GM18867 (cell line): Measurements from ENCODE around the gene NFKB1.

Source experiments
- ATAC-seq: cut with Tn5 transposase; IDR thresholded peaks from one replicate; pipeline ENCODE4 v1.9.1; 2021; ENCODE audit warnings: mild to moderate bottlenecking, moderate library complexity; ENCODE audit not compliant: unreplicated experiment

The NFKB1 gene

GRCh38 chr4:102493794-102494193, 7.4 kb upstream of the NFKB1 start:
- no peak for ATAC-seq

GRCh38 chr4:102494603-102495002, 6.6 kb upstream of the NFKB1 start:
- ATAC-seq: no peak

- no peak for ATAC-seq
These were observed 3.2 kb upstream of the NFKB1 start for GRCh38 chr4:102497986-102498385.

GRCh38 chr4:102500352-102500695, 835 bp upstream of the NFKB1 start:
- ATAC-seq: peak; percentile 24

- peak; percentile 38 for ATAC-seq
These were observed 213 bp downstream of the NFKB1 start for GRCh38 chr4:102501447-102501696.

GRCh38 chr4:102502543-102502818, 1.3 kb downstream of the NFKB1 start:
- ATAC-seq: no peak

- no peak for ATAC-seq
These were observed 2.2 kb downstream of the NFKB1 start for GRCh38 chr4:102503301-102503746.

- no peak for ATAC-seq
These were observed 3.0 kb downstream of the NFKB1 start for GRCh38 chr4:102503831-102504786.

- no peak for ATAC-seq
These were observed 3.8 kb downstream of the NFKB1 start for GRCh38 chr4:102504941-102505340.

- no peak for ATAC-seq
These were observed 4.5 kb downstream of the NFKB1 start for GRCh38 chr4:102505708-102506107.

- no peak for ATAC-seq
These were observed 5.4 kb downstream of the NFKB1 start for GRCh38 chr4:102506523-102506922.

- ATAC-seq: no peak
These were observed 10.9 kb downstream of the NFKB1 start for GRCh38 chr4:102511830-102512605.

- no peak for ATAC-seq
These were observed 13.3 kb downstream of the NFKB1 start for GRCh38 chr4:102514298-102514964.

GRCh38 chr4:102517753-102518152, 16.6 kb downstream of the NFKB1 start:
- ATAC-seq: no peak

- no peak for ATAC-seq
These were observed 17.6 kb downstream of the NFKB1 start for GRCh38 chr4:102518703-102519131.

- ATAC-seq: no peak
These were observed 18.8 kb downstream of the NFKB1 start for GRCh38 chr4:102519925-102520324.

- ATAC-seq: no peak
These were observed 20.4 kb downstream of the NFKB1 start for GRCh38 chr4:102521570-102521969.

- ATAC-seq: no peak
These were observed 20.9 kb downstream of the NFKB1 start for GRCh38 chr4:102522031-102522440.

- ATAC-seq: no peak
These were observed 23.5 kb downstream of the NFKB1 start for GRCh38 chr4:102524691-102525090.

GRCh38 chr4:102525097-102525496, 23.9 kb downstream of the NFKB1 start:
- ATAC-seq: no peak

GRCh38 chr4:102525504-102525903, 24.3 kb downstream of the NFKB1 start:
- ATAC-seq: no peak

- ATAC-seq: no peak
These were observed 25.4 kb downstream of the NFKB1 start for GRCh38 chr4:102526532-102526931.
